HepG2 (cell line): Measurements from ENCODE around the gene TOR2A.

Experiments
- AGO2 ChIP-seq: fragments of 200-400 bp; formaldehyde crosslinking; optimal IDR thresholded peaks from 2 replicates; pipeline ENCODE3; 2017; ENCODE audit warnings: mild to moderate bottlenecking, low read depth, low read length, moderate library complexity
- BCLAF1 ChIP-seq: fragments of 450-650 bp; IDR thresholded peaks from 2 replicates; pipeline ENCODE4 v1.6.1; 2017; ENCODE audit warnings: mild to moderate bottlenecking
- FOXO4 ChIP-seq: sonication (generic); formaldehyde crosslinking; conservative IDR thresholded peaks from 2 replicates; pipeline ENCODE4 v1.8.1; 2023; ENCODE audit warnings: missing genetic modification reagents
- HMGXB4 ChIP-seq, 2 experiments: sonication (generic) in 1 of 2; formaldehyde crosslinking in 1 of 2; IDR thresholded peaks; 2 replicates each; pipeline versions ENCODE4 v1.4.0 to v1.6.1; 2018 to 2020; ENCODE audit warnings: missing genetic modification reagents in 2 of 2, borderline replicate concordance in 1 of 2, low read depth in 1 of 2, mild to moderate bottlenecking in 1 of 2, missing biosample characterization in 1 of 2
- NR2C2 ChIP-seq: sonication (generic); formaldehyde crosslinking; IDR thresholded peaks from 2 replicates; pipeline ENCODE4 v1.4.0; 2020; ENCODE audit warnings: missing genetic modification reagents, mild to moderate bottlenecking, moderate library complexity, borderline replicate concordance
- TAF1 ChIP-seq: sonication (generic); formaldehyde crosslinking; IDR thresholded peaks from 2 replicates; pipeline ENCODE4 v1.4.0; 2020; ENCODE audit warnings: missing genetic modification reagents
- TP53 ChIP-seq: sonication (generic); formaldehyde crosslinking; conservative IDR thresholded peaks from 2 replicates; pipeline ENCODE4 v1.4.0; 2020; ENCODE audit warnings: missing genetic modification reagents
- ZNF17 ChIP-seq: sonication (generic); formaldehyde crosslinking; IDR thresholded peaks from 2 replicates; pipeline ENCODE4 v1.5.0; 2020; ENCODE audit warnings: mild to moderate bottlenecking, missing genetic modification reagents
- ZNF224 ChIP-seq: sonication (generic); formaldehyde crosslinking; IDR thresholded peaks from 2 replicates; pipeline ENCODE4 v1.5.0; 2020; ENCODE audit warnings: mild to moderate bottlenecking, missing genetic modification reagents
- ZNF432 ChIP-seq: sonication (generic); formaldehyde crosslinking; IDR thresholded peaks from 2 replicates; pipeline ENCODE4 v1.5.0; 2020; ENCODE audit warnings: missing genetic modification reagents, mild to moderate bottlenecking, borderline replicate concordance
- ZNF713 ChIP-seq: sonication (generic); formaldehyde crosslinking; IDR thresholded peaks from 2 replicates; pipeline ENCODE4 v1.4.0; 2020; ENCODE audit warnings: mild to moderate bottlenecking, missing genetic modification reagents
- ZNF891 ChIP-seq: sonication (generic); formaldehyde crosslinking; IDR thresholded peaks from 2 replicates; pipeline ENCODE4 v1.5.0; 2020; ENCODE audit warnings: mild to moderate bottlenecking, missing genetic modification reagents

GRCh38 chr9:127778280-127779135, 43.4 kb upstream of the TOR2A start, which contains the start of gene SH2D3C:
- TF ChIP-seq FOXO4, result no peak
- no peak for TF ChIP-seq ZNF713 (CRISPR knock-in tag)
- no peak for TF ChIP-seq ZNF891 (CRISPR knock-in tag)
- no peak for TF ChIP-seq BCLAF1
- no peak for TF ChIP-seq NR2C2 (CRISPR knock-in tag)
- no peak for TF ChIP-seq TAF1 (CRISPR knock-in tag)
- no peak for TF ChIP-seq ZNF224 (CRISPR knock-in tag)
- no peak for TF ChIP-seq ZNF432 (CRISPR knock-in tag)
- no peak for TF ChIP-seq AGO2
- no peak for TF ChIP-seq ZNF17 (CRISPR knock-in tag)
- TF ChIP-seq HMGXB4 (CRISPR knock-in tag; IDR thresholded peaks at IDR 0.05; ENCODE audit: borderline replicate concordance in 1 of 2, low read depth in 1 of 2), result no peak
- no peak for TF ChIP-seq TP53
